Activated B cell treated with CpG ODN at 0.5 μM for 24 hours (primary cell): Measurements from ENCODE around the gene TMEM115. TPM values are rescaled to one million over a fixed set of nuclear protein-coding genes. Genes with fewer than 3 reads are reported as not detected.

ENCODE experiments used
- ATAC-seq: fragments of 200-7000 bp; cut with Tn5 transposase; one replicate; pipeline ENCODE4 v1.10.0; 2021; ENCODE audit warnings: low read depth, mild to moderate bottlenecking, moderate library complexity
- CTCF ChIA-PET: fragments of 350-600 bp; sonication (Branson Sonifier 250); formaldehyde crosslinking; loops from one replicate; lab custom pipeline; 2021; ENCODE audit warnings: antibody characterized with exemption; lab: Charles Lee
- POLR2A ChIA-PET: fragments of 350-600 bp; sonication (Branson Sonifier 250); formaldehyde crosslinking; loops from one replicate; lab custom pipeline; 2021; ENCODE audit warnings: antibody characterized with exemption; lab: Charles Lee
- DNase-seq: peaks from one replicate; pipeline ENCODE4 v3.0.0; 2022
- H3K27ac Mint-ChIP-seq: one replicate; pipeline ENCODE4 v1.8.0; 2020; ENCODE audit warnings: mixed read lengths
- H3K27me3 Mint-ChIP-seq: one replicate; pipeline ENCODE4 v1.8.0; 2021; ENCODE audit warnings: mixed read lengths
- H3K36me3 Mint-ChIP-seq: one replicate; pipeline ENCODE4 v1.8.0; 2021; ENCODE audit warnings: low read depth, mixed read lengths
- H3K4me1 Mint-ChIP-seq: one replicate; pipeline ENCODE4 v1.8.0; 2021; ENCODE audit warnings: mixed read lengths
- H3K4me3 Mint-ChIP-seq: one replicate; pipeline ENCODE4 v1.8.0; 2020; ENCODE audit warnings: mild to moderate bottlenecking, mixed read lengths
- H3K9me3 Mint-ChIP-seq: one replicate; pipeline ENCODE4 v1.8.0; 2020; ENCODE audit warnings: mixed read lengths
- CTCF ChIP-seq: fragments of 200-600 bp; IDR thresholded peaks from one replicate; pipeline ENCODE4 v1.8.0; 2022; ENCODE audit warnings: antibody characterized with exemption, mild to moderate bottlenecking
- intact Hi-C: fragments of 100-400 bp; cut with micrococcal nuclease; formaldehyde crosslinking; loops from one replicate; pipeline ENCODE4 v1.15.1; 2024
- total RNA-seq: library from RNA; stranded (reverse); gene quantifications from 2 replicates; pipeline ENCODE4 v1.2.3, GENCODE V29; 2022

TMEM115 gene
- total RNA-seq, 1 donor from 2014 or later, result 19.6 TPM

- no peaks in the 10 kb centered on the region for H3K36me3 Mint-ChIP-seq
These were observed 26.4 kb upstream of the TMEM115 start for GRCh38 chr3:50385754-50386153.

GRCh38 chr3:50383750-50384149 is 24.4 kb upstream of the TMEM115 start:
- no peaks in the 10 kb centered on the region for H3K36me3 Mint-ChIP-seq
- intact Hi-C loops, result no loop called here
- H3K9me3 Mint-ChIP-seq, result no peaks in the 10 kb centered on the region
- ATAC-seq (no peak), DNase-seq (no peak)
- no peak overlapping the region for H3K4me3 Mint-ChIP-seq
- ChIA-PET POLR2A (no interaction called here), CTCF (no interaction called here)
- H3K4me1 Mint-ChIP-seq, result no peaks in the 10 kb centered on the region
- H3K27ac Mint-ChIP-seq, result no peak overlapping the region
- TF ChIP-seq CTCF, result no peak
- H3K27me3 Mint-ChIP-seq, result no peaks in the 10 kb centered on the region

More at GRCh38 chr3:50385754-50386153, 26.4 kb upstream of the TMEM115 start:
- Mint-ChIP-seq H3K4me1 (no peaks in the 10 kb centered on the region), H3K9me3 (no peaks in the 10 kb centered on the region), H3K27ac (no peak overlapping the region), H3K27me3 (no peaks in the 10 kb centered on the region), H3K4me3 (no peak overlapping the region)
- POLR2A ChIA-PET, result no interaction called here
- DNase-seq (no peak), ATAC-seq (no peak)
- CTCF ChIA-PET, result no interaction called here
- intact Hi-C loops, result no loop called here
- no peak for TF ChIP-seq CTCF

- ChIA-PET CTCF (no interaction called here), POLR2A (no interaction called here)
- H3K27ac Mint-ChIP-seq, result no peak overlapping the region
- no peak for DNase-seq
- no peaks in the 10 kb centered on the region for H3K27me3 Mint-ChIP-seq
- no peaks in the 10 kb centered on the region for H3K9me3 Mint-ChIP-seq
- H3K4me1 Mint-ChIP-seq, result no peaks in the 10 kb centered on the region
- TF ChIP-seq CTCF, result no peak
- H3K36me3 Mint-ChIP-seq, result no peaks in the 10 kb centered on the region
- intact Hi-C loops, result no loop called here
- H3K4me3 Mint-ChIP-seq, result no peak overlapping the region
- ATAC-seq, result no peak
These were observed 23.4 kb upstream of the TMEM115 start for GRCh38 chr3:50382722-50383121.

GRCh38 chr3:50381383-50381782 is 22.1 kb upstream of the TMEM115 start:
- Mint-ChIP-seq H3K9me3 (no peaks in the 10 kb centered on the region), H3K4me1 (no peaks in the 10 kb centered on the region), H3K4me3 (no peak overlapping the region), H3K27me3 (no peaks in the 10 kb centered on the region), H3K36me3 (no peaks in the 10 kb centered on the region), H3K27ac (no peak overlapping the region)
- ChIA-PET POLR2A (no interaction called here), CTCF (interaction anchor here (1.0 kb wide), 1 partner anchor 235 kb away, joined by 3 read pairs; no protein-coding TSS in a partner anchor)
- ATAC-seq (no peak), DNase-seq (no peak)
- intact Hi-C loops, result no loop called here
- no peak for TF ChIP-seq CTCF

GRCh38 chr3:50380405-50381085 is 21.2 kb upstream of the TMEM115 start:
- Mint-ChIP-seq H3K4me1 (no peaks in the 10 kb centered on the region), H3K27me3 (no peaks in the 10 kb centered on the region), H3K27ac (no peak overlapping the region), H3K4me3 (no peak overlapping the region), H3K9me3 (no peaks in the 10 kb centered on the region), H3K36me3 (no peaks in the 10 kb centered on the region)
- CTCF ChIA-PET, result interaction anchor here (1.0 kb wide), 1 partner anchor 235 kb away, joined by 3 read pairs; no protein-coding TSS in a partner anchor
- no peak for ATAC-seq
- POLR2A ChIA-PET, result no interaction called here
- no peak for DNase-seq
- no peak for TF ChIP-seq CTCF
- intact Hi-C loops, result no loop called here
